H1 (cell line): ENCODE results near the gene IQGAP1. TPM values are rescaled to one million over a fixed set of nuclear protein-coding genes. Genes with fewer than 3 reads are reported as not detected.

ENCODE experiments used
- ASH2L ChIP-seq: fragments of 200-600, 300-600 bp; sonication (generic); IDR thresholded peaks from one replicate; pipeline ENCODE4 v1.7.1; 2017; ENCODE audit warnings: low read length
- GTF2F1 ChIP-seq: IDR thresholded peaks from 2 replicates; pipeline ENCODE4 v1.6.1; 2012; ENCODE audit warnings: low read depth, low read length, improper control_type of control experiment, borderline replicate concordance
- RBBP5 ChIP-seq: IDR thresholded peaks from 2 replicates; pipeline ENCODE4 v1.7.1; 2012; ENCODE audit warnings: low read depth, mild to moderate bottlenecking, inconsistent platforms, low read length, moderate library complexity, borderline replicate concordance
- polyA plus RNA-seq, 7 experiments: library from polyadenylated mRNA; depleted of rRNA in 3 of 7; stranded (reverse) in 5 of 7; unstranded in 2 of 7; fragments of >200 nt in 5 of 7; fragments of 200-250 nt in 2 of 7; gene quantifications; 1 replicate in 5 of 7; 2 replicates in 1 of 7; 4 replicates in 1 of 7; pipeline versions ENCODE4 v1.2.1 to v1.2.3, GENCODE V29; 2011 to 2013; ENCODE audit warnings: missing spikeins in 2 of 7, mixed read lengths in 2 of 7
- total RNA-seq: library from RNA; stranded (reverse); fragmentation: NEBNext Ultra II Directional; extraction: Animal tissue kit (Norgen Biotek cat#: 25700); gene quantifications from 2 replicates; pipeline ENCODE4 v1.2.1, GENCODE V29; 2021

IQGAP1 gene
- total and polyA plus RNA-seq, 2 of the 8 experiments (the other 6 are each of a cell fraction or from before 2014, with no cell fraction given) = 56.0 to 138 TPM

DNA sequence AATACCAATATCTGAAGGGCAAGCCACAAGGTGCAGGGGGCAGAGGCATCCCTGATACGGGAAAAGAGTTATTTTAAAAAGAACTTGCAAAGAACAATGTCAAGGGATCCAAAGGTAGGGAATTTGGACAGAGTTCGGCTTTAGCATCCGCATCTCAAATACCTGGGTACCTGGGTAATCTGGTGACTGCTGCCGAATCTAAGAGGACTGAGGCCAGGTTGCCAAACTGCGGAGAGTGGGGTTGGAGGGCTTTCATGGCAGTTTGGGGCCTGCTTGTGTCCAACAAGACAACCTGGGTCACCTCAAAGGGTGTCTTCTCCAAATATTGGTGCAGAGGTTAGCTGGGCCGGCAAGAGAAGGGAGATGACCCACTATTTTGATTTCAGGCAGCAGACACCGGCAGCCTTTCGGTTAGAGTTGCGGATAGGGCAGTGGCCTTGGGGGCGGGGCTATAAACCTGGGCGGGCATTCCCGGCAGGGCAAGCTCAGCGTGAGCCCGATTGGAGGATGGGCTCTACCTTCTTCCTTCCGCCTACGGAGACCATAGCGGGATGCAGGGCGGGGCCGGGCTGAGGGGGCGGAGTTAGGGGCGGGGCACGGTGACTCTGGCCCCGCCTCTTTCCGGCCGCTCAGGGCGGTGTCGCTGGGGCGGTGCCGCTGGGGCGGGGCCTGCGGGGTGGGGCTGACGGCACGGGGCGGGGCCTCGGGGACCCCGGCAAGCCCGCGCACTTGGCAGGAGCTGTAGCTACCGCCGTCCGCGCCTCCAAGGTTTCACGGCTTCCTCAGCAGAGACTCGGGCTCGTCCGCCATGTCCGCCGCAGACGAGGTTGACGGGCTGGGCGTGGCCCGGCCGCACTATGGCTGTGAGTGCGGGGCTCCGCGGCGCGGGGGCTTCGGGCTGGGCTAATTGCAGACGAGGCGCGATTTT, at the start of gene IQGAP1 (continued):
- TF ChIP-seq ASH2L = no peak
- TF ChIP-seq RBBP5 = peak; percentile 56
- no peak for TF ChIP-seq GTF2F1
